KOPT-K1 (cell line): ENCODE measurements around the gene MAP6D1.

Source experiments
- H3K27ac ChIP-seq: fragments of 200-600 bp; sonication (generic); 2 replicates; pipeline ENCODE4 v1.5.1; 2016; ENCODE audit warnings: antibody characterized with exemption, mild to moderate bottlenecking, low read depth, low read length; ENCODE audit not compliant: poor library complexity, severe bottlenecking
- H3K36me3 ChIP-seq: fragments of 200-600 bp; sonication (generic); 2 replicates; pipeline ENCODE4 v1.5.1; 2017; ENCODE audit warnings: antibody characterized with exemption, mild to moderate bottlenecking, low read length, moderate library complexity; ENCODE audit not compliant: insufficient read depth
- H3K9me3 ChIP-seq: fragments of 200-600 bp; sonication (generic); 2 replicates; pipeline ENCODE4 v1.5.1; 2017; ENCODE audit warnings: antibody characterized with exemption, low read length, mild to moderate bottlenecking; ENCODE audit not compliant: insufficient read depth, poor library complexity, severe bottlenecking

Gene MAP6D1

DNA sequence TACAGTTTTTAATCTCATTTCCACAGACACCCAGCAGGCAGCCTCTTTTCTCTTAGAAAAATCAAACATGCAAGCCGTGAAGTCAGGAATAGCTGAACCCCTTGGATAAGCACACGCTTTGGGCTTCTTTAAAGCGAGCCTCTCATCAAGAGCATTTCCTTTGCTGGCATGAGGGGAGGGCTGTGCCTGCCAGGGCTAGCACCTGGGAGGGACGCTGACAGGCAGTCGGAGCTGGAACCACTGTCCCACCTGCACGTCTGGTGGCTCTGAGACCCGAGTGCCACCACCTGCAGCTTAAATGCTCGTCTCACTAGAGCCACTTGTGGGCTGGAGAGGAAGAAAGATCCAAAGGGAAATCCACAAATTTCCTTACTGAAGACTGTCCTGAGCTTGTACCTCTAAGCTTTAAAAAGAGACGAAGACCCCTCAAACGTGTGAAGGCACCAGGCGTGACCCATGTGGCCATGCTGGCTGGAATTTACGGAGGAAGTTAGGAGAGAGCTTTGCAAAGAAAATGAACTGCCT is 9.4 kb downstream of the MAP6D1 start:
- peaks cover 52% of the 10 kb centered on the region for H3K36me3 ChIP-seq
- H3K9me3 ChIP-seq: no peaks in the 10 kb centered on the region
- H3K27ac ChIP-seq: no peak overlapping the region

DNA sequence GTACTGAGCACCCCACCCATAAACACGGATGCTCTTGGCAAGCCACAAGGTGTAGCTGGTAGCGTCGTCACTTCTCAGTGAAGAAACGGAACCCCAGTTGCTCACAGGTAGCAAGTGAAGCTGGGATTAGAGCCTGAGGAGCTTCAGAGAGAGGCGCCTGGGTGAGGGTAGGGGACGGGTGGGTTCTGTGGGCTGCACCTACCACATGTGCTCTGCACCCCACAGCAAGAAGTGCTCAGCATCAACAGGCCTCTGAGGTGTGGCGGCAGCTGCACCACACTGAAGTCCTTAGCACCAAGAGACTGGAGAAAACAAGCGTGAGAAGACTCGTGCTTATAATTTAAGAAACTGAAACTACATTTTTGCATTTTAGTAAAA is 9.8 kb downstream of the MAP6D1 start:
- no peak overlapping the region for H3K27ac ChIP-seq
- peaks cover 57% of the 10 kb centered on the region for H3K36me3 ChIP-seq
- H3K9me3 ChIP-seq: no peaks in the 10 kb centered on the region

DNA sequence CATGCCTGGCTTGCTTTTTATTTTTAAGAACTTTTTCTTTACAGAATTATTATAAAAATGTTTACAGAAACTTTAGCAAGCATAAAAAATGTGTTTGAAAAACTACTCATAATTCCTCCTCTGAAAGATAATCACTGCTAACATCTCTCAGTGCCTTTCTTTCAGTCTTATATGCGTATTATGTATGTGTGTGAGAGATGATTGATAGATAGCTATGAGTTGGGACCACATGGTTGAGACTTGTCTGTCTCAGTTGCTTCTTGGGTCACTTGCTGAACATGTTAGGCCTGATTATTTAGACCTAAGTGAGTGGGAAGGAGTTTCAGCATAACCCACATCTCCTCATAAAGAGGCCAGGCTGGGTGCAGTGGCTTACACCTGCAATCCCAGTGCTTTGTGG is 11.1 kb downstream of the MAP6D1 start:
- H3K27ac ChIP-seq: no peak overlapping the region
- H3K36me3 ChIP-seq: peaks cover 70% of the 10 kb centered on the region
- H3K9me3 ChIP-seq: no peaks in the 10 kb centered on the region

DNA sequence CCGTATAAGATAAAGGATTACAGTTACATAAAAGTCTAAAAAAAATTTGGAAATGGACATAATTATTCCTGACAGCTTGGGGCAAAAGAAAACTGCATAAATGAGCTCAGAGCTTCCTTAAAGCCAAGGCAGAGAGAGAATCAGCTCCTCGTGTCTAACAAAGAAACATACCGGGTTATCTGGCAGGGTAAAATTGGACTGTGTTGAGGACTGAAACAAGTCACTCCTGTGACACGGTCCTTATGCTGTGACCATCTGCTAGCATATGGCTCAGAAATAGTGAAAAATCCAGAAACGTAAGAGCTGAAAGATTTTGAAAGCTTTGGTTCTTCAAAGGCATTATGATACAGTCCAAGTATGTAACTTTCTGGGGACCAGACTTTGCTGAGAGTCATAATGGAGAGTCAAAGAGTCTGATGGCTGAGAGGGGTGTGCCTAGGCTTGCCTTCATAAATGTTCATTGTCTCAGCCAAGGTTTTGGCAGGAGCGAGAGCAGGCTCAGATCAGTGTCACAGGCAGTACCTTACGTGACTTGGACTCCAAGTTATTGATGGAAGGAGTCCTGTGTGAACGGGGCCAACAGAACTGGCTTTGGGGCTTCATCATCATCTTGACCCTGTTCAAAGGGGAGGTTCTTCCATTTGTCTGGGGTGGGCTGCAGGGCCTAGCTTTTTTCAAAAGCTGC is 12.5 kb downstream of the MAP6D1 start:
- H3K27ac ChIP-seq: no peak overlapping the region
- H3K36me3 ChIP-seq: peaks cover 83% of the 10 kb centered on the region
- H3K9me3 ChIP-seq: no peaks in the 10 kb centered on the region

DNA sequence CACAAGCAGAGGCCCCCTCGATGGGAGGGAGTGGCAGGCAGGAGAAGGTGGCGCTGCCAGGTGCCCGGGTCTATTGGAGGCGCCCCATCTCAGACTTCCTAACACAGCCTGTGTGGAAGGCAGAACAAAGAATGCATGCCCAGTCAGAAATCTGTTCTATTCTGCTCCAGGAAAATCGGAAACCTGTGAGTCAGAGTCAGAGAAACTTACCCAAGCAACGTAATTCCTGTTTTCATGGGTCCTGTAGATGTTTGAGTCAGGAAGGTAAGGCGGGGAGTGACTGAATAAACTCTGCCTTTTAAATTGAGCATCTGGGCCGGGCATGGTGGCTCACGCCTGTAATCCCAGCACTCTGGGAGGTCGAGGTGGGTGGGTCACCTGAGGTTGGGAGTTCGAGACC is 13.7 kb downstream of the MAP6D1 start:
- Histone ChIP-seq H3K9me3 (no peaks in the 10 kb centered on the region), H3K36me3 (peaks cover 90% of the 10 kb centered on the region), H3K27ac (no peak overlapping the region)

DNA sequence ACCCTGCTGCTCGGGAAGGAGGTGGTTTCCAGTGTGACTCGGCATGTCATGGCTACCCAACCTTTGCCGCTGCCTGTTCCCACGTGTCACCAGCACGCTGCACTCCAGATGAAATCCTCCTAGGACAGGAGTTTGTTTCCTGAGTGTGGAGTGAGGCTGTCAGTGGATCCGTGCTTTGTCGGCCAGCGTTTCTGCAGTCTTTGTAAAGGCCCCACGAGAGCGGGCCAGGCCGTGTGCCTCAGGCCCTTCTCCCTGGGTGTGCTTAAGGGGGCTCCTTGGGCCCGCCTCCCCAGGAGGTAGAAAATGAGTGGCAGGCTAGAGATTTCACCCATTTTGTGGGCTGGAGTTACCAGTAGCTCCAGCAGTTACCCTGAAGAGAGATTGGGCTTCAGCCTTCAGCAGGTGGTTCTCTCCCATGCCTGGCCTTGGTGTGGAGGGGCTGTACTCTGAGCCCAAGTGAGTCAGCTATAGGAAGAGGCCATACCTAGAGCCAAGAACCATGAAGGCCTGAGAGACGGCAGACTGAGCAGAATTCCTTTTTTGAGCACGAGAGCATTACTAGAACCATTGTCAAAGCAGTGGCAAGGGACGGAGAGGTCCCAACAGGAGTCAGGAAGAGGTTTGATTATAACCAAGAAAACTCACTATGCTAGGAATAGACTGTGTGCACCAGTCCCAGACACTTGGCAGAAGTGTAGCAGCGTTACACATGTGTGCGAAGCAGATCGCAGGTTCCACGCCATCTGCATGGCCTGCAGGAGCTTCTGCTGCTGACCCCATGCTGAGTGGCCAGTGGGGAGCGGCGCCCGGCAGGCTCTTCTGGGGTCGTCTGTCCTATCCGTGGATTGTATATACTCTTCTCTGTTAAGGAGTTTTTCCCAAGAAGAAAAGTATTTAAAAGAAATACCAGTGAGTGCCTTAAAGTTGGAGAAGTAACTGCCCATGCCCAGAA is 14.5 kb downstream of the MAP6D1 start:
- Histone ChIP-seq H3K27ac (no peak overlapping the region), H3K9me3 (no peaks in the 10 kb centered on the region), H3K36me3 (peaks cover 90% of the 10 kb centered on the region)

DNA sequence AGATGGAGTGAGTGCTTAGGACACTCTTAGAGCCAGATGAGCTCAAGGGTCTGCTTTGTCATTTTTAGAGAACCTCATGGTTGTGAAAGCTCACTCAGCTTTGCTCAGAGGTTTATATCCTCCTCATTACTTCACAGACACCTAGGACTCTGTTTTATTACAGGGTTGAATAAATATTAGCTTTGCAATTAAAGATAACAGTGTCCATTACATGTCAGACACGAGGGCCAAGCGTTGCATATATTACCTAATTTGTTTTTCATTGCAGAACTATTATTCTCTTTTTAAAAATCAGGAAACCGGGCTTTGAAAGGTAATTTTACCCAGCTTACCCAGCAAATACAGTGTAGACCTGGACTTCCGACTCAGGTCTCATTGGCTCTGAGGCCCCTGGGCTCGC is 16.1 kb downstream of the MAP6D1 start:
- Histone ChIP-seq H3K27ac (no peak overlapping the region), H3K9me3 (no peaks in the 10 kb centered on the region), H3K36me3 (peaks cover 91% of the 10 kb centered on the region)

DNA sequence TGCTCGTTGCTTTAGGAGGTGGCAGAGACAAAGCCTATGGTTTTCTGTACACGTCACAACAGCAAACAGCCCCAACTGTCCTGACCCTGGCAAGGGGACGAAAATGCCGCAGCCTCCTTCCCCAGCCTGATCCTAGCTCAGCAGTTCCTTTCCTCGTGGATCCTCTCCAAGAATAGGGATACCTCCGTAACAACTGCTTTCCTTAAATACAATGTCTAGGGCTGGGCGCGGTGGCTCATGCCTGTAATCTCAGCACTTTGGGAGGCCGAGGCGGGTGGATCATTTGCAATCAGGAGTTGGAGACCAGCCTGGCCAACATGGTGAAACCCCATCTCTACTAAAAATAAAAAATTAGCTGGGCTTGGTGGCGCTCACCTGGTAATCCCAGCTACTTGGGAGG is 17.0 kb downstream of the MAP6D1 start:
- Histone ChIP-seq H3K27ac (no peak overlapping the region), H3K36me3 (peaks cover 98% of the 10 kb centered on the region), H3K9me3 (no peaks in the 10 kb centered on the region)

DNA sequence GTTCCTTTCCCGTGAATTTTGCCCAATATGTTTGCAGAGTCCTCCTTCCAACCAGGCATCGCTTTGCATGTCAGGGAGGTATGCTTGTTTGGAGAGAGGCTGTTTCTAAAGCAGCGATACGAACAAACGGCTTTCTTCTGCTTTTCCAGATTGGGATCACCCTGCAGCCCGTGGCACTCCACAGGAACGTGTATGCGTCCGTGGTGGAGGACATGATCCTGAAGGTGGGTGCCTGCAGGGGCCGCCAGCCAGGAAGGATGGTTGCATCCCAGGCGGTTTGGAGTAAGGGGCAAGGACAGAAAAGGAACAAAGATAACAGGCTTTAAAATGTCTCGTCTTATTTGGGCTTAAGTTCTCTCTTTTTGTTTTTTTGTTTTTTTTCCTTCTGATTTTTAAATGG is 17.5 kb downstream of the MAP6D1 start:
- H3K27ac ChIP-seq: no peak overlapping the region
- no peaks in the 10 kb centered on the region for H3K9me3 ChIP-seq
- H3K36me3 ChIP-seq: peaks cover 100% of the 10 kb centered on the region

DNA sequence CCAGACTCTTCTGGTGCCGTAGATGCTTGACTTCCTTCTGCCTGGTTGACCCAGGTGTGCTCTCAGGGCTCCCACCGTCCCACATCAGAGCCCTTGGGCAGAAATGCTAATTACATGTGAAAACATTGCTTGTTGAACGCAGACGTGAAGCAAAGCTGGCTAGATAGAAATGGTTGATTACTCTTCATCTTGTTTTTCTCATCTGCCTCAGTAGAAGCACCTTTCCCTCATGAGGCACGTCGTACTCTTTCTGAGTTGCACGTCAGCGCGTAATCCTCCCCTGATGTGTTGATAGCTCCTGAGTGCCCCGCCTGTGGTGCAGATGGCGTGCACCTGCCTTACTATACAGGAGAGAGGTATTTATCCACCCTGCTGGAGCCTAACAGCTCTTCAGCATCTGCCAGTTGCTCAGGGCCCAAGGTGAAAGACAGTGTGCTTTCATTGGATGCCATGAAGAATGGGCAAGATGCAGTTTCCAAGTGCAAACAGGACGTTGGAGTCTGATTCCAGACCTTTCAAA is 18.1 kb downstream of the MAP6D1 start:
- Histone ChIP-seq H3K27ac (no peak overlapping the region), H3K9me3 (no peaks in the 10 kb centered on the region), H3K36me3 (peaks cover 100% of the 10 kb centered on the region)

DNA sequence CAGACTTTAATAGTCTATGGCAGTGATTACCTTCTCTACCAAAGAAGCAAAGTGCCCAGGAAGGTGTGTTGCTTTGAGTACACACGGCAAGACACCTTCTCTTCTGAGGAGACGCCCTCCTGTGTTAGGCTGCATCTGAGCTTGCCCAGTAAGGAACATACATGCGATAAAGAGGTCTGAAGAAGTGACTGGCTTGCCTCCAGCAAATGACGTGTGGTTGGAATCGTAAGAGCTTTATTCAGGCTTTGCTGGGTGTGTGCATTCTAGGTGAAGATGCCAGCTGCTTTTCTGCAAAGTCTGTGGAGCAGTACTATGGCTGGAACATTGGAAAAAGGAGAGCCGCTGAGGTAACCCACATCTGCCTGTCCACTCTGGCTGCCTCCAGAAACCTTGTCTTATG is 22.4 kb downstream of the MAP6D1 start:
- Histone ChIP-seq H3K27ac (no peak overlapping the region), H3K9me3 (no peaks in the 10 kb centered on the region), H3K36me3 (peaks cover 100% of the 10 kb centered on the region)

DNA sequence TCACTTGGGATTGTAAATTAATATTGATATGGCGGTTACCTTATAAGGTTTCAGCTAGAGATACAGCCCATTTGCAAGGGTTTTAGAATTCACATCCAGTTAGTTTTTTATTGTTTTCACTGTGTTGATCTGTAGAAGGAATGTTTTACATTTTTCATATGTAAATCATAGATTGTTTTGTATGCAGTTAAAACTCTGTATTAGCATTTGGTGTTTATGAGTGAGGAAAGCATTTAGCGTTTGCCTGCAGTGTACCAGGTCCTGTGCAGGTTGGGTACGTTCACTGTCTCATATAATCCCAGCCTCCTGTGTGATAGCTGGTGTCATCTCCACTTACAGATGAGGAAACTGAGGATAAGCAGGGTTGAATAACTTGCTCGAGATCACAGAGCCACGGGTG is 23.8 kb downstream of the MAP6D1 start:
- Histone ChIP-seq H3K9me3 (no peaks in the 10 kb centered on the region), H3K36me3 (peaks cover 100% of the 10 kb centered on the region), H3K27ac (no peak overlapping the region)

DNA sequence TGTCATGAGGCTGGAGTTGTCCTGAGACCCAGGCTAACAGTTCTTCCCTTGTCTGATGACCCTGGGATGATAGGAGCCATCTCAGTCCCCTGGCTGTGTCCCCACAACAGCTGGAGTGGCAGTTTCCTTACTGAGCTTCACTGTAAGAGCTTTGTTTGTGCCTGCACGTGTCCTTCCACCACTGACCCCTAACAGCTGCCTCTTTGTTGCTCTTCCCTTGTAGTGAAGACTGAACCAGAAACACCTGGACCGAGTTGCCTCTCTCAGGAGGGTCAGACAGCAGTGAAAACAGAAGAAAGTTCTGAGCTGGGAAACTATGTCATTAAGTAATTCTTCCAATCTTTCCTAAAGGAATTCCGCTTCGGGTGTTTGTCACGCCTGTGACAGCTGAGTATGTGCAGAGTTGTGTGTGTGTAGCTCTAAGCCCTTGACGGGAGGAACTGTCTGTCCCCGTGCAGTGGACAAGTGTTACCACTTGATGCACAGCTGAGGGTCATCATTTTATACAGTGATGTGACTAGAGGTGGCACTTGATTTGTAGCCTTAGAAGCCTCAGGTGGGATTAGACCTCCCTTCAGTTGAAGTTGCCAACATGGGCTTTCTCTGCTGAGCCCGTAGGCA is 25.0 kb downstream of the MAP6D1 start:
- H3K36me3 ChIP-seq: peaks cover 100% of the 10 kb centered on the region
- H3K27ac ChIP-seq: no peak overlapping the region
- no peaks in the 10 kb centered on the region for H3K9me3 ChIP-seq

DNA sequence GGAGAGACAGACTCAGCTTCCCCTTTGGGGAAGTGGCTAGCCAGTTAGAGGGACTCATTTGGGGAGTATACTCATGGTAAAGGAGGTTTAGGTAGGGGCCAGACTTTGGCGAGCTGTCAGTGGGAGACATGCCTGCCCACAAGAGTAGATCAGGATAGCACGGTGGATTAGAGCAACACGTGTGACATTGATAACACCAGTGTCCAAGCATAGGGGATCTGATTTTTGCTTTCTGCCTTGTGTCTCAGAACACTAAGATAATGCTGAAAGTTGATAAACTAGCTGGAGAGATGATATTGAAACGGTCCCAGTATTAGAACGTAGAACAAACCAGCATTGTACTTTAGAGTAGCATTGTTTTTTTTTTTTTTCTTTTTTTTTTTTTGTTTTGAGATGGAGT is 25.9 kb downstream of the MAP6D1 start:
- peaks cover 99% of the 10 kb centered on the region for H3K36me3 ChIP-seq
- no peak overlapping the region for H3K27ac ChIP-seq
- H3K9me3 ChIP-seq: no peaks in the 10 kb centered on the region

DNA sequence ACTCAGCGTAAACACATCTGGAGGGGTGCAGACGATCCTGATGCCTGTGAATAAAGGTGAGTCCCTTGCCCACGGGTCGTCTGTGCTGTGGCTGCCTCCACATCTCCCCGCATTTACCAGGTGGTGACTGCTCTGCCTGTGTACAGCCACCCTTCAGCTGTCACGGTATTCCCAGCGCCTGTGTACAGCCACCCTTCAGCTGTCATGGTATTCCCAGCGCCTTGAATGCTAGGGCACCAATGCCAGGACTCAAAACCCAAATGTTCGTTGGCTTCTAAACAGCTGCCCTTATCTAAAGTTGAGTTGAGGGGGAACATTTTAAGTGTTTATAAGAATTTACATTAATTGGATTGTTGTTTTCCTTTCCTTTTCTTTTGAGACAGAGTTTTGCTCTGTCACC is 27.4 kb downstream of the MAP6D1 start:
- H3K36me3 ChIP-seq: peaks cover 99% of the 10 kb centered on the region
- H3K27ac ChIP-seq: no peak overlapping the region
- no peaks in the 10 kb centered on the region for H3K9me3 ChIP-seq
